ENCODE measurements around the gene FAM76B. TPM values are rescaled to one million over a fixed set of nuclear protein-coding genes. Genes with fewer than 3 reads are reported as not detected.

Gene FAM76B
- total and polyA plus RNA-seq, 2 of the 13 experiments (the other 11 are each of a cell fraction or from before 2014, with no cell fraction given) = 20.2 to 24.2 TPM

GRCh38 chr11:95790123-95790932 is 746 bp upstream of the FAM76B start, which contains the start of gene CEP57 (continued):
- TF ChIP-seq ZFP41 (CRISPR knock-in tag; IDR thresholded peaks at IDR 0.05; ENCODE audit: borderline replicate concordance) = 0 out of 2 replicates have a peak, but pooled peaks have one; percentile 49
- no peak for TF ChIP-seq ZNF569 (CRISPR knock-in tag; IDR thresholded peaks at IDR 0.05; ENCODE audit: borderline replicate concordance)
- no peak for TF ChIP-seq ZNF740 (CRISPR knock-in tag; IDR thresholded peaks at IDR 0.05)
- no peak for TF ChIP-seq ZKSCAN1 (IDR thresholded peaks at IDR 0.05; ENCODE audit: low read length)
- no peak for TF ChIP-seq ZNF143 (CRISPR knock-in tag; IDR thresholded peaks at IDR 0.05)
- TF ChIP-seq ELF1 (CRISPR knock-in tag; IDR thresholded peaks at IDR 0.05) = no peak
- TF ChIP-seq KLF12 (CRISPR knock-in tag; IDR thresholded peaks at IDR 0.05; ENCODE audit: borderline replicate concordance) = no peak; the same call in 1 of the 2 replicates
- TF ChIP-seq ZNF296 (CRISPR knock-in tag; conservative IDR thresholded peaks at IDR 0.05) = no peak
- peak; percentile 39; the same call in 1 of the 2 replicates for TF ChIP-seq ETV6 (CRISPR knock-in tag; conservative IDR thresholded peaks at IDR 0.05)
- peak; percentile 71; the same call in 1 of the 2 replicates for TF ChIP-seq THAP9 (CRISPR knock-in tag; IDR thresholded peaks at IDR 0.05; ENCODE audit: borderline replicate concordance)
- TF ChIP-seq KAT2B (IDR thresholded peaks at IDR 0.05; ENCODE audit: borderline replicate concordance, low read depth, low read length) = no peak
- no peak for TF ChIP-seq ZNF280D (CRISPR knock-in tag; IDR thresholded peaks at IDR 0.05)
- TF ChIP-seq BCL6 (CRISPR knock-in tag; IDR thresholded peaks at IDR 0.05) = no peak
- no peak for TF ChIP-seq KLF15 (CRISPR knock-in tag; IDR thresholded peaks at IDR 0.05; ENCODE audit: borderline replicate concordance)
- TF ChIP-seq PHF20 (CRISPR knock-in tag; IDR thresholded peaks at IDR 0.05) = no peak
- TF ChIP-seq SSRP1 (CRISPR knock-in tag; IDR thresholded peaks at IDR 0.05) = no peak
- TF ChIP-seq BRF2 (CRISPR knock-in tag; IDR thresholded peaks at IDR 0.05) = peak; percentile 21; the same call in 1 of the 2 replicates
- TF ChIP-seq NR3C1 (CRISPR knock-in tag; IDR thresholded peaks at IDR 0.05) = no peak
- TF ChIP-seq ZNF354B (CRISPR knock-in tag; IDR thresholded peaks at IDR 0.05) = no peak
- peak; percentile 100 for TF ChIP-seq CREB1 (IDR thresholded peaks at IDR 0.05)
- TF ChIP-seq CREB1 (CRISPR knock-in tag; IDR thresholded peaks at IDR 0.05) = peak; percentile 96
- no peak for TF ChIP-seq HOMEZ (CRISPR knock-in tag; IDR thresholded peaks at IDR 0.05; ENCODE audit: low read depth)
